SK-N-SH (cell line): ENCODE data around the gene CXXC4. TPM values are rescaled to one million over a fixed set of nuclear protein-coding genes. Genes with fewer than 3 reads are reported as not detected.
A peak's percentile ranks its signal among the peaks of the same experiment; 100 is the strongest.

ENCODE experiments used
- CTCF ChIA-PET: fragments of 300-600, 350-600 bp; formaldehyde crosslinking; extraction: SDS; loops from one replicate; lab custom pipeline; 2021; lab: Yijun Ruan, JAX
- POLR2A ChIA-PET: fragments of 350-600 bp; sonication (Branson Sonifier 250); formaldehyde crosslinking; extraction: SDS; loops from one replicate; lab custom pipeline; 2020; ENCODE audit warnings: antibody characterized with exemption, inconsistent platforms; lab: Yijun Ruan, JAX
- DNase-seq: peaks from one replicate; pipeline ENCODE4 v3.0.0; 2012
- H2AFZ ChIP-seq: fragments of 200-600 bp; sonication (generic); 2 replicates; pipeline ENCODE4 v1.8.1; 2016; ENCODE audit warnings: antibody characterized with exemption, mild to moderate bottlenecking, low read depth
- H3F3A ChIP-seq: fragments of 200-600 bp; sonication (generic); replicated peaks from 2 replicates; pipeline ENCODE3; 2016; ENCODE audit warnings: antibody characterized with exemption, mild to moderate bottlenecking; ENCODE audit not compliant: insufficient read depth
- H3K27ac ChIP-seq, 2 experiments: fragments of 200-500 bp in 1 of 2; fragments of 200-600 bp in 1 of 2; sonication (Bioruptor generic) in 1 of 2; sonication (generic), shearing (Covaris generic) in 1 of 2; 2 replicates each; pipeline versions ENCODE4 v1.5.1 to v1.6.1; 2014 to 2016; ENCODE audit warnings: low read depth in 2 of 2, inconsistent platforms in 1 of 2, low read length in 1 of 2, mild to moderate bottlenecking in 1 of 2, mixed read lengths in 1 of 2
- H3K27me3 ChIP-seq: fragments of 200-600 bp; sonication (generic), shearing (Covaris generic); 2 replicates; pipeline ENCODE4 v1.6.1; 2016; ENCODE audit warnings: mixed run types; ENCODE audit not compliant: insufficient read depth
- H3K36me3 ChIP-seq, 2 experiments: fragments of 200-500 bp in 1 of 2; fragments of 200-600 bp in 1 of 2; sonication (Bioruptor generic) in 1 of 2; sonication (generic) in 1 of 2; replicated peaks in 1 of 2; 2 replicates each; pipeline versions ENCODE3 to v1.5.1; 2014 to 2016; ENCODE audit warnings: low read length in 1 of 2, mild to moderate bottlenecking in 1 of 2; ENCODE audit not compliant: insufficient read depth in 2 of 2, control insufficient read depth in 1 of 2
- H3K4me1 ChIP-seq, 2 experiments: fragments of 200-500 bp in 1 of 2; fragments of 200-600 bp in 1 of 2; sonication (Bioruptor generic) in 1 of 2; sonication (generic), shearing (Covaris generic) in 1 of 2; 2 replicates each; pipeline versions ENCODE4 v1.5.1 to v1.6.1; 2014 to 2016; ENCODE audit warnings: low read depth in 1 of 2, low read length in 1 of 2, mixed run types in 1 of 2; ENCODE audit not compliant: insufficient read depth in 2 of 2, control insufficient read depth in 1 of 2
- H3K4me2 ChIP-seq: fragments of 200-600 bp; sonication (generic), shearing (Covaris generic); 2 replicates; pipeline ENCODE4 v1.6.1; 2017; ENCODE audit warnings: mixed run types
- H3K4me3 ChIP-seq, 2 experiments: fragments of 200-500 bp in 1 of 2; fragments of 200-600 bp in 1 of 2; sonication (Bioruptor generic) in 1 of 2; sonication (generic), shearing (Covaris generic) in 1 of 2; 2 replicates each; pipeline versions ENCODE4 v1.5.1 to v1.8.1; 2014 to 2016; ENCODE audit warnings: low read depth in 2 of 2, inconsistent platforms in 1 of 2, low read length in 1 of 2, mild to moderate bottlenecking in 1 of 2, mixed read lengths in 1 of 2, moderate library complexity in 1 of 2
- H3K79me2 ChIP-seq: fragments of 200-600 bp; sonication (generic); 2 replicates; pipeline ENCODE4 v1.8.1; 2017; ENCODE audit warnings: mild to moderate bottlenecking; ENCODE audit not compliant: insufficient read depth
- H3K9ac ChIP-seq: fragments of 200-600 bp; sonication (generic); 2 replicates; pipeline ENCODE4 v1.6.1; 2017; ENCODE audit warnings: mixed run types
- H3K9me2 ChIP-seq: fragments of 200-600 bp; sonication (generic); 2 replicates; pipeline ENCODE4 v1.6.1; 2017; ENCODE audit warnings: mixed run types
- H3K9me3 ChIP-seq: fragments of 200-600 bp; sonication (generic); 2 replicates; pipeline ENCODE4 v1.6.1; 2017; ENCODE audit warnings: mixed run types, mild to moderate bottlenecking, moderate library complexity
- H4K20me1 ChIP-seq: fragments of 200-600 bp; sonication (generic); 2 replicates; pipeline ENCODE4 v1.6.1; 2017; ENCODE audit warnings: mild to moderate bottlenecking, mixed run types; ENCODE audit not compliant: insufficient read depth
- CHD2 ChIP-seq: fragments of 150-350 bp; IDR thresholded peaks from 2 replicates; pipeline ENCODE4 v1.6.1; 2018; ENCODE audit warnings: low read length; ENCODE audit not compliant: partially characterized antibody
- ELF1 ChIP-seq: IDR thresholded peaks from 2 replicates; pipeline ENCODE4 v1.4.0; 2012
- EP300 ChIP-seq, 2 experiments: IDR thresholded peaks; 2 replicates each; pipeline versions ENCODE4 v1.4.0 to v1.6.1; 2012; ENCODE audit warnings: borderline replicate concordance in 1 of 2, low read depth in 1 of 2, low read length in 1 of 2
- GABPA ChIP-seq: IDR thresholded peaks from 2 replicates; pipeline ENCODE4 v1.4.0; 2012; ENCODE audit warnings: low read depth, mild to moderate bottlenecking
- GATA2 ChIP-seq: sonication (generic); formaldehyde crosslinking; IDR thresholded peaks from 2 replicates; pipeline ENCODE4 v1.5.0; 2020; ENCODE audit warnings: mild to moderate bottlenecking, missing genetic modification reagents
- MAX ChIP-seq: IDR thresholded peaks from 2 replicates; pipeline ENCODE4 v1.4.0; 2012; ENCODE audit warnings: low read depth
- NRF1 ChIP-seq: IDR thresholded peaks from 2 replicates; pipeline ENCODE4 v1.6.1; 2012; ENCODE audit warnings: low read depth, mild to moderate bottlenecking, low read length
- POLR2AphosphoS5 ChIP-seq: IDR thresholded peaks from 2 replicates; pipeline ENCODE4 v1.6.1; 2012; ENCODE audit warnings: low read depth, low read length
- RCOR1 ChIP-seq: fragments of 150-350 bp; IDR thresholded peaks from 2 replicates; pipeline ENCODE4 v1.6.1; 2017; ENCODE audit warnings: antibody characterized with exemption, low read length
- SMC3 ChIP-seq: IDR thresholded peaks from 2 replicates; pipeline ENCODE4 v1.6.1; 2012; ENCODE audit warnings: low read depth, low read length, improper control_type of control experiment
- TCF12 ChIP-seq: IDR thresholded peaks from 2 replicates; pipeline ENCODE4 v1.4.0; 2012
- TEAD4 ChIP-seq: IDR thresholded peaks from 2 replicates; pipeline ENCODE4 v1.4.0; 2012; ENCODE audit warnings: mild to moderate bottlenecking, borderline replicate concordance; ENCODE audit not compliant: insufficient read depth
- ZBTB33 ChIP-seq: IDR thresholded peaks from 2 replicates; pipeline ENCODE4 v1.4.0; 2012; ENCODE audit warnings: low read depth, borderline replicate concordance
- WGBS: methylation state at CpG from one replicate; pipeline ENCODE4 v1.1.6; 2017; ENCODE audit warnings: low lambda C conversion rate; 5-methylcytosine and 5-hydroxymethylcytosine counted together
- polyA plus RNA-seq, 3 experiments: library from polyadenylated mRNA; depleted of rRNA; stranded (reverse); fragments of >200 nt; gene quantifications; 2 replicates each; pipeline ENCODE4 v1.2.3, GENCODE V29; 2012
- TF ChIP-seq, protein P1 (sequence below): IDR thresholded peaks from 2 replicates; pipeline ENCODE4; 2012
- TF ChIP-seq, protein P2 (sequence below): fragments of 200-600 bp; sonication (generic); IDR thresholded peaks from 2 replicates; pipeline ENCODE4 v1.6.1; 2017; ENCODE audit warnings: antibody characterized with exemption, mild to moderate bottlenecking, moderate library complexity

Gene CXXC4
- polyA plus RNA-seq, 1 of the 3 experiments (the other 2 are of a cell fraction) = 0.02 TPM

GRCh38 chr4:104486716-104487504 lies 7.8 kb downstream of the CXXC4 start:
- ChIA-PET POLR2A (no interaction called here), CTCF (interaction anchor here (0.5 to 0.9 kb wide), 2 partner anchors 35 to 192 kb away, joined by 3 read pairs; no protein-coding TSS in a partner anchor)
- H3K9me3 ChIP-seq = no peaks in the 10 kb centered on the region
- H3F3A ChIP-seq = no peaks in the 10 kb centered on the region
- no peak overlapping the region; a peak in 1 of 4 replicates for H3K27ac ChIP-seq
- H3K4me1 ChIP-seq = peaks cover 0 to 12% of the 10 kb centered on the region in 2 experiments; a peak in 2 of 4 replicates
- H3K36me3 ChIP-seq = no peaks in the 10 kb centered on the region
- no peaks in the 10 kb centered on the region for H3K79me2 ChIP-seq
- no peaks in the 10 kb centered on the region for H3K27me3 ChIP-seq
- no peak overlapping the region for H2AFZ ChIP-seq
- H4K20me1 ChIP-seq = no peaks in the 10 kb centered on the region
- DNase-seq = peak; percentile 4
- no peaks in the 10 kb centered on the region for H3K9me2 ChIP-seq
- no peak overlapping the region for H3K9ac ChIP-seq
- TF ChIP-seq GABPA (no peak), EP300 (IDR thresholded peaks at IDR 0.05; ENCODE audit: borderline replicate concordance in 1 of 2, low read depth in 1 of 2, low read length in 1 of 2) (0 out of 4 replicates have a peak, but pooled peaks of 1 of the 2 experiments have one; percentile 15)
- H3K4me3 ChIP-seq = no peak overlapping the region
- 43% methylated on average over 2 of the region's 2 CpGs for WGBS
- H3K4me2 ChIP-seq = no peak overlapping the region

- DNase-seq = no peak
- Histone ChIP-seq H3F3A (no peaks in the 10 kb centered on the region), H3K79me2 (no peaks in the 10 kb centered on the region), H3K9me3 (no peaks in the 10 kb centered on the region), H2AFZ (no peak overlapping the region), H3K27ac (no peak overlapping the region), H3K27me3 (no peaks in the 10 kb centered on the region), H3K4me2 (no peak overlapping the region), H3K9ac (no peak overlapping the region), H3K4me3 (no peak overlapping the region), H3K4me1 (no peaks in the 10 kb centered on the region; a peak in 1 of 4 replicates), H3K36me3 (no peaks in the 10 kb centered on the region), H4K20me1 (no peaks in the 10 kb centered on the region), H3K9me2 (no peaks in the 10 kb centered on the region)
- 60% methylated on average over 4 of the region's 4 CpGs for WGBS
- ChIA-PET POLR2A (no interaction called here), CTCF (no interaction called here)
- TF ChIP-seq, protein P1, sequence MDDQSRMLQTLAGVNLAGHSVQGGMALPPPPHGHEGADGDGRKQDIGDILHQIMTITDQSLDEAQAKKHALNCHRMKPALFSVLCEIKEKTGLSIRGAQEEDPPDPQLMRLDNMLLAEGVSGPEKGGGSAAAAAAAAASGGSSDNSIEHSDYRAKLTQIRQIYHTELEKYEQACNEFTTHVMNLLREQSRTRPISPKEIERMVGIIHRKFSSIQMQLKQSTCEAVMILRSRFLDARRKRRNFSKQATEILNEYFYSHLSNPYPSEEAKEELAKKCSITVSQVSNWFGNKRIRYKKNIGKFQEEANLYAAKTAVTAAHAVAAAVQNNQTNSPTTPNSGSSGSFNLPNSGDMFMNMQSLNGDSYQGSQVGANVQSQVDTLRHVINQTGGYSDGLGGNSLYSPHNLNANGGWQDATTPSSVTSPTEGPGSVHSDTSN = no peak
- TF ChIP-seq CHD2 (no peak), TEAD4 (no peak), NRF1 (no peak), RCOR1 (no peak), ZBTB33 (no peak), GABPA (no peak), GATA2 (no peak), POLR2AphosphoS5 (no peak), MAX (no peak), SMC3 (no peak), TCF12 (no peak), ELF1 (no peak)
- TF ChIP-seq, protein P2, sequence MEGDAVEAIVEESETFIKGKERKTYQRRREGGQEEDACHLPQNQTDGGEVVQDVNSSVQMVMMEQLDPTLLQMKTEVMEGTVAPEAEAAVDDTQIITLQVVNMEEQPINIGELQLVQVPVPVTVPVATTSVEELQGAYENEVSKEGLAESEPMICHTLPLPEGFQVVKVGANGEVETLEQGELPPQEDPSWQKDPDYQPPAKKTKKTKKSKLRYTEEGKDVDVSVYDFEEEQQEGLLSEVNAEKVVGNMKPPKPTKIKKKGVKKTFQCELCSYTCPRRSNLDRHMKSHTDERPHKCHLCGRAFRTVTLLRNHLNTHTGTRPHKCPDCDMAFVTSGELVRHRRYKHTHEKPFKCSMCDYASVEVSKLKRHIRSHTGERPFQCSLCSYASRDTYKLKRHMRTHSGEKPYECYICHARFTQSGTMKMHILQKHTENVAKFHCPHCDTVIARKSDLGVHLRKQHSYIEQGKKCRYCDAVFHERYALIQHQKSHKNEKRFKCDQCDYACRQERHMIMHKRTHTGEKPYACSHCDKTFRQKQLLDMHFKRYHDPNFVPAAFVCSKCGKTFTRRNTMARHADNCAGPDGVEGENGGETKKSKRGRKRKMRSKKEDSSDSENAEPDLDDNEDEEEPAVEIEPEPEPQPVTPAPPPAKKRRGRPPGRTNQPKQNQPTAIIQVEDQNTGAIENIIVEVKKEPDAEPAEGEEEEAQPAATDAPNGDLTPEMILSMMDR = no peak
Measured at GRCh38 chr4:104475652-104476051, 19.0 kb downstream of the CXXC4 start.
